ENCODE measurements around the gene USP34. TPM values are rescaled to one million over a fixed set of nuclear protein-coding genes. Genes with fewer than 3 reads are reported as not detected.
"Not testable (repeated sequence)": the region's sequence is repeated elsewhere in the genome, so short reads cannot be mapped to it uniquely, and the experiment has no call there.

USP34 gene
- total RNA-seq, 6 experiments from 2014 or later: 50.3 to 65.4 (median 58.5) TPM

GRCh38 chr2:61463769-61464475, 7.0 kb downstream of the USP34 start:
- Mint-ChIP-seq H3K27me3 (ENCODE audit: insufficient read depth) (no peaks in the 10 kb centered on the region), H3K36me3 (ENCODE audit: low read depth) (peaks cover 13% of the 10 kb centered on the region), H3K4me3 (no peak overlapping the region), H3K9me3 (no peaks in the 10 kb centered on the region), H3K4me1 (ENCODE audit: low read depth) (peaks cover 34% of the 10 kb centered on the region), H3K27ac (no peak overlapping the region)
- no peak for TF ChIP-seq CTCF (IDR thresholded peaks at IDR 0.05)
- peak; percentile 5 for DNase-seq

GRCh38 chr2:61461404-61461803, 9.5 kb downstream of the USP34 start:
- no peaks in the 10 kb centered on the region for H3K9me3 Mint-ChIP-seq
- H3K36me3 Mint-ChIP-seq (ENCODE audit: low read depth): peaks cover 5% of the 10 kb centered on the region
- peaks cover 37% of the 10 kb centered on the region for H3K4me1 Mint-ChIP-seq (ENCODE audit: low read depth)
- DNase-seq: no peak
- no peak overlapping the region for H3K4me3 Mint-ChIP-seq
- TF ChIP-seq CTCF (IDR thresholded peaks at IDR 0.05): no peak
- no peak overlapping the region for H3K27ac Mint-ChIP-seq
- no peaks in the 10 kb centered on the region for H3K27me3 Mint-ChIP-seq (ENCODE audit: insufficient read depth)

- Mint-ChIP-seq H3K4me3 (peak overlapping the region; percentile 43; the same call in 1 of the 2 replicates), H3K36me3 (ENCODE audit: low read depth) (peaks cover 5% of the 10 kb centered on the region), H3K27ac (peak overlapping the region; percentile 89), H3K4me1 (ENCODE audit: low read depth) (peaks cover 40% of the 10 kb centered on the region), H3K9me3 (no peaks in the 10 kb centered on the region), H3K27me3 (ENCODE audit: insufficient read depth) (no peaks in the 10 kb centered on the region; the same call in 1 of the 2 replicates)
- peak; percentile 70 for DNase-seq
- TF ChIP-seq CTCF (IDR thresholded peaks at IDR 0.05): no peak
Observed at GRCh38 chr2:61460163-61460562, 10.7 kb downstream of the USP34 start.

GRCh38 chr2:61456746-61457420, 14.0 kb downstream of the USP34 start:
- Mint-ChIP-seq H3K4me3 (no peak overlapping the region), H3K9me3 (no peaks in the 10 kb centered on the region), H3K27me3 (ENCODE audit: insufficient read depth) (no peaks in the 10 kb centered on the region; the same call in 1 of the 2 replicates), H3K4me1 (ENCODE audit: low read depth) (peaks cover 26% of the 10 kb centered on the region), H3K36me3 (ENCODE audit: low read depth) (peaks cover 9% of the 10 kb centered on the region), H3K27ac (no peak overlapping the region)
- no peak for DNase-seq
- TF ChIP-seq CTCF (IDR thresholded peaks at IDR 0.05): no peak

- H3K4me3 Mint-ChIP-seq: no peak overlapping the region
- H3K9me3 Mint-ChIP-seq: no peaks in the 10 kb centered on the region
- TF ChIP-seq CTCF (IDR thresholded peaks at IDR 0.05): no peak
- DNase-seq: no peak
- H3K4me1 Mint-ChIP-seq (ENCODE audit: low read depth): peaks cover 26% of the 10 kb centered on the region
- no peak overlapping the region for H3K27ac Mint-ChIP-seq
- no peaks in the 10 kb centered on the region; the same call in 1 of the 2 replicates for H3K27me3 Mint-ChIP-seq (ENCODE audit: insufficient read depth)
- peaks cover 9% of the 10 kb centered on the region for H3K36me3 Mint-ChIP-seq (ENCODE audit: low read depth)
Observed at GRCh38 chr2:61456070-61456745, 14.7 kb downstream of the USP34 start.

- not testable (repeated sequence) for H3K27ac Mint-ChIP-seq; H3K9me3 Mint-ChIP-seq; DNase-seq; H3K27me3 Mint-ChIP-seq (ENCODE audit: insufficient read depth); H3K4me3 Mint-ChIP-seq
- peaks cover 14% of the 10 kb centered on the region for H3K36me3 Mint-ChIP-seq (ENCODE audit: low read depth)
- H3K4me1 Mint-ChIP-seq (ENCODE audit: low read depth): peaks cover 19% of the 10 kb centered on the region
Observed at GRCh38 chr2:61454972-61455371, 15.9 kb downstream of the USP34 start.

Measured in HFFc6 (cell line).